PC-9 (cell line): ENCODE results near the gene PURA. TPM values are rescaled to one million over a fixed set of nuclear protein-coding genes. Genes with fewer than 3 reads are reported as not detected.

Source experiments
- BruUV-seq: library from RNA; stranded (reverse); fragments of 400-500 nt; replicated peaks from 2 replicates; lab custom pipeline; 2021; lab: Mats Ljungman, UMichigan
- CTCF ChIA-PET: fragments of 300-600 bp; sonication (Branson Sonifier 250); formaldehyde crosslinking; loops from one replicate; lab custom pipeline; 2022; ENCODE audit warnings: antibody characterized with exemption; lab: Charles Lee
- POLR2A ChIA-PET: fragments of 300-600 bp; sonication (Branson Sonifier 250); formaldehyde crosslinking; loops from one replicate; lab custom pipeline; 2022; ENCODE audit warnings: antibody characterized with exemption; ENCODE audit not compliant: unreplicated experiment; lab: Charles Lee
- DNase-seq, 2 experiments: peaks; one replicate each; pipeline versions ENCODE4 v3.0.0 to v3.0.0-alpha.2; 2015 to 2022; ENCODE audit warnings: mixed read lengths in 1 of 2
- H2AFZ ChIP-seq: fragments of 200-600 bp; sonication (generic); 2 replicates; pipeline ENCODE4 v1.8.1; 2017; ENCODE audit warnings: antibody characterized with exemption
- H3F3A ChIP-seq: fragments of 200-600 bp; sonication (generic); 2 replicates; pipeline ENCODE4 v1.8.1; 2017; ENCODE audit warnings: antibody characterized with exemption, mild to moderate bottlenecking, low read depth; ENCODE audit not compliant: insufficient read depth
- H3K27ac ChIP-seq: fragments of 200-600 bp; sonication (generic); 2 replicates; pipeline ENCODE4 v1.6.1; 2016; ENCODE audit warnings: mixed run types
- H3K27me3 ChIP-seq: fragments of 200-600 bp; sonication (generic); 2 replicates; pipeline ENCODE4 v1.6.1; 2016; ENCODE audit warnings: low read depth, mixed run types; ENCODE audit not compliant: insufficient read depth
- H3K36me3 ChIP-seq: fragments of 200-600 bp; sonication (generic); 2 replicates; pipeline ENCODE4 v1.6.1; 2016; ENCODE audit warnings: low read depth, mixed run types
- H3K4me1 ChIP-seq: fragments of 200-600 bp; sonication (generic); replicated peaks from 2 replicates; pipeline ENCODE4 v1.6.1; 2016; ENCODE audit warnings: mixed run types; ENCODE audit not compliant: insufficient read depth
- H3K4me2 ChIP-seq: fragments of 200-600 bp; sonication (generic); 2 replicates; pipeline ENCODE4 v1.6.1; 2017; ENCODE audit warnings: mixed run types
- H3K4me3 ChIP-seq: fragments of 200-600 bp; sonication (generic); 2 replicates; pipeline ENCODE4 v1.6.1; 2016; ENCODE audit warnings: mixed run types
- H3K79me2 ChIP-seq: fragments of 200-600 bp; sonication (generic); 2 replicates; pipeline ENCODE4 v1.6.1; 2017; ENCODE audit warnings: low read depth, mixed run types
- H3K9me2 ChIP-seq: fragments of 200-600 bp; sonication (generic); 2 replicates; pipeline ENCODE4 v1.8.1; 2017; ENCODE audit warnings: mild to moderate bottlenecking; ENCODE audit not compliant: insufficient read depth
- H3K9me3 ChIP-seq: fragments of 200-600 bp; sonication (generic); 2 replicates; pipeline ENCODE4 v1.8.1; 2016; ENCODE audit warnings: low read depth; ENCODE audit not compliant: insufficient read depth
- H4K20me1 ChIP-seq: fragments of 200-600 bp; sonication (generic); 2 replicates; pipeline ENCODE4 v1.8.1; 2017; ENCODE audit not compliant: insufficient read depth
- CTCF ChIP-seq: fragments of 200-600 bp; sonication (generic); conservative IDR thresholded peaks from 2 replicates; pipeline ENCODE4 v1.6.1; 2017; ENCODE audit warnings: mixed run types, antibody characterized with exemption, mild to moderate bottlenecking, moderate library complexity
- EZH2 ChIP-seq: fragments of 200-600 bp; sonication (generic); IDR thresholded peaks from 2 replicates; pipeline ENCODE4 v1.8.0; 2017; ENCODE audit warnings: antibody characterized with exemption, low read depth
- intact Hi-C: fragments of 100-400 bp; cut with micrococcal nuclease; formaldehyde crosslinking; loops from one replicate; pipeline ENCODE4 v1.10.0; 2022; ENCODE audit not compliant: unreplicated experiment
- total RNA-seq: library from RNA; stranded (reverse); gene quantifications from 2 replicates; pipeline ENCODE4 v1.2.3, GENCODE V29; 2021

PURA gene
- total RNA-seq, 1 experiment from 2014 or later: 13.6 TPM

GRCh38 chr5:140162781-140163180, 48.9 kb downstream of the PURA start:
- Histone ChIP-seq H2AFZ (no peak overlapping the region), H3K4me2 (no peak overlapping the region), H3K4me1 (peaks cover 12% of the 10 kb centered on the region), H3F3A (peaks cover 4% of the 10 kb centered on the region; the same call in 1 of the 2 replicates), H3K79me2 (no peaks in the 10 kb centered on the region), H3K27ac (no peak overlapping the region), H3K4me3 (no peak overlapping the region), H3K27me3 (no peaks in the 10 kb centered on the region), H3K36me3 (no peaks in the 10 kb centered on the region), H3K9me3 (no peaks in the 10 kb centered on the region), H4K20me1 (no peaks in the 10 kb centered on the region), H3K9me2 (no peaks in the 10 kb centered on the region)
- no peak for TF ChIP-seq EZH2
- ChIA-PET CTCF (no interaction called here), POLR2A (no interaction called here)
- DNase-seq: no peak
- intact Hi-C loops: no loop called here
- BruUV-seq: no TSS peak

- CTCF ChIA-PET: no interaction called here
- Histone ChIP-seq H2AFZ (no peak overlapping the region), H3F3A (peaks cover 4% of the 10 kb centered on the region; the same call in 1 of the 2 replicates), H3K4me2 (peak overlapping the region; percentile 24; the same call in 1 of the 2 replicates), H3K4me3 (no peak overlapping the region), H3K27ac (no peak overlapping the region), H3K9me3 (no peaks in the 10 kb centered on the region), H3K4me1 (peaks cover 16% of the 10 kb centered on the region), H3K79me2 (no peaks in the 10 kb centered on the region), H3K36me3 (no peaks in the 10 kb centered on the region), H4K20me1 (no peaks in the 10 kb centered on the region), H3K27me3 (no peaks in the 10 kb centered on the region), H3K9me2 (no peaks in the 10 kb centered on the region)
- POLR2A ChIA-PET: interaction anchor here (0.5 kb wide), 1 partner anchor 870 kb away, joined by 3 read pairs; no protein-coding TSS in a partner anchor
- BruUV-seq: no TSS peak
- TF ChIP-seq EZH2 (no peak), CTCF (no peak)
- DNase-seq: peak in 1 of 2 experiments; percentile 20
- intact Hi-C loops: no loop called here
Observed at GRCh38 chr5:140165101-140165922, 51.4 kb downstream of the PURA start.

- TF ChIP-seq EZH2 (no peak), CTCF (no peak)
- no peak overlapping the region for H3K27ac ChIP-seq
- H3K9me2 ChIP-seq: no peaks in the 10 kb centered on the region
- no peaks in the 10 kb centered on the region for H3K36me3 ChIP-seq
- no peaks in the 10 kb centered on the region for H3K27me3 ChIP-seq
- no peak overlapping the region for H3K4me3 ChIP-seq
- intact Hi-C loops: no loop called here
- ChIA-PET CTCF (no interaction called here), POLR2A (interaction anchor here (0.5 kb wide), 1 partner anchor 869 kb away, joined by 3 read pairs; no protein-coding TSS in a partner anchor)
- no peaks in the 10 kb centered on the region for H3K79me2 ChIP-seq
- H3K9me3 ChIP-seq: no peaks in the 10 kb centered on the region
- H3K4me1 ChIP-seq: peaks cover 16% of the 10 kb centered on the region
- no peaks in the 10 kb centered on the region for H4K20me1 ChIP-seq
- H2AFZ ChIP-seq: no peak overlapping the region
- BruUV-seq: no TSS peak
- no peak for DNase-seq
- peaks cover 4% of the 10 kb centered on the region; the same call in 1 of the 2 replicates for H3F3A ChIP-seq
- no peak overlapping the region for H3K4me2 ChIP-seq
Observed at GRCh38 chr5:140165923-140166270, 52.0 kb downstream of the PURA start.
